Vagina (tissue), 2 donors: Measurements from ENCODE around the gene ESYT2.

ENCODE experiments used
- CTCF ChIP-seq, 3 experiments: fragments of 450-650 bp in 2 of 3; fragments of 200-600 bp in 1 of 3; sonication (generic) in 1 of 3; IDR thresholded peaks; one replicate each; pipeline ENCODE4 v1.5.1; 2017 to 2019; ENCODE audit warnings: antibody characterized with exemption in 3 of 3, mild to moderate bottlenecking in 2 of 3, moderate library complexity in 2 of 3
- POLR2AphosphoS5 ChIP-seq, 2 donors: sonication (generic); formaldehyde crosslinking; IDR thresholded peaks; one replicate each; pipeline ENCODE4 v1.9.0; 2017; ENCODE audit warnings: antibody characterized with exemption in 2 of 2, mild to moderate bottlenecking in 2 of 2, low read depth in 1 of 2; ENCODE audit not compliant: insufficient read depth in 1 of 2

- TF ChIP-seq CTCF (IDR thresholded peaks at IDR 0.05) (no peak), POLR2AphosphoS5 (IDR thresholded peaks at IDR 0.05; ENCODE audit: insufficient read depth in 1 of 2, low read depth in 1 of 2) (no peak)
These were observed 70.1 kb downstream of the ESYT2 start for GRCh38 chr7:158759245-158759614.
